AG09319 (cell line): Measurements from ENCODE around the gene CRYBG2.
"Not testable (repeated sequence)": the region's sequence is repeated elsewhere in the genome, so short reads cannot be mapped to it uniquely, and the experiment has no call there.

Source experiments
- DNase-seq: peaks from one replicate; pipeline ENCODE4 v3.0.0-alpha.2; 2010; ENCODE audit warnings: low read depth; ENCODE audit errors: extremely low read depth
- TF ChIP-seq, protein P1 (sequence below): IDR thresholded peaks from 2 replicates; pipeline ENCODE4 v1.5.1; 2011; ENCODE audit warnings: low read depth, mild to moderate bottlenecking, inconsistent platforms, low read length, moderate library complexity

The CRYBG2 gene

DNA sequence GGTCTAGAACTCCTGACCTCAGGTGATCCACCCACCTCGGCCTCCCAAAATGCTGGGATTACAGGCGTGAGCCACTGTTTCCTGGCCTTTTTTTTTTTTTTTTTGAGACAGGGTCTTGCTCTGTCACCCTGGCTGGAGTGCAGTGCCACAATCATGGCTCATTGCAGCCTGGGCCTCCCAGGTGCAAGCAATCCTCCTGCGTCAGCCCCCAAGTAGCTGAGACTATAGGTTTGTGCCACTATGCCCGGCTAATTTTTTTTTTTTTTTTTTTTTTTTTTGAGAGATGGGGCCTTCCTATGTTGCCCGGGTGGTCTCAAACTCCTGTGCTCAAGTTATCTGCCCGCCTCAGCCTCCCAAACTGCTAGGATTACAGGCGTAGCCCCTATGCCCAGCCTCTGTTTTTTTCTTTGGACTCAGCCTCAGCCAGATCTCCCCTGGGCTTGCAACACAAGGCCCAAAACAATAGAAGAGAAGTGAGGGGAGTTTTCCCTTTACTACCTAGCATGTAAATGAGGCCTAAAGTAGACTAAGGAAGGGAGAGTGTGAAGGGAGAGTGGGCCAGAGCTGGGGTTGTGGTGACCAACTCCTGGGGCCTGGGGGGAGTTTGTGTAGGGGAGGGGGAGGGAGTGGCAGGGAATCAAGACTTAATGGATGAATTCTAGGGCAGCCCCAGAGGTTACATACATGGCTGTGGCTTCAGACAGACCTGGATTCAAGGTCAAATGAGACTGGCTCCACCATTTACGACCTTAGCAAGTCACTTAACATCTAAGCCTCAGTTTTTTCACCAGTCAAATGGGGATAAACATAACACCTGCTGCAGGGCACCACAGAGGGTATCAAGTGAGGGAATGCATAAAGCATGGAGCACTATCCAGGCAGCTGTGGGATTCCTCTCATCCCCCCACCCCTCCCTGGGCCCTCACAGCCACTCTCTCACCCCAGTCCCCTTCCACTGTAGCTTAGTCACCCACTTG, 37.8 kb downstream of the CRYBG2 start:
- no peak for DNase-seq
- TF ChIP-seq, protein P1, sequence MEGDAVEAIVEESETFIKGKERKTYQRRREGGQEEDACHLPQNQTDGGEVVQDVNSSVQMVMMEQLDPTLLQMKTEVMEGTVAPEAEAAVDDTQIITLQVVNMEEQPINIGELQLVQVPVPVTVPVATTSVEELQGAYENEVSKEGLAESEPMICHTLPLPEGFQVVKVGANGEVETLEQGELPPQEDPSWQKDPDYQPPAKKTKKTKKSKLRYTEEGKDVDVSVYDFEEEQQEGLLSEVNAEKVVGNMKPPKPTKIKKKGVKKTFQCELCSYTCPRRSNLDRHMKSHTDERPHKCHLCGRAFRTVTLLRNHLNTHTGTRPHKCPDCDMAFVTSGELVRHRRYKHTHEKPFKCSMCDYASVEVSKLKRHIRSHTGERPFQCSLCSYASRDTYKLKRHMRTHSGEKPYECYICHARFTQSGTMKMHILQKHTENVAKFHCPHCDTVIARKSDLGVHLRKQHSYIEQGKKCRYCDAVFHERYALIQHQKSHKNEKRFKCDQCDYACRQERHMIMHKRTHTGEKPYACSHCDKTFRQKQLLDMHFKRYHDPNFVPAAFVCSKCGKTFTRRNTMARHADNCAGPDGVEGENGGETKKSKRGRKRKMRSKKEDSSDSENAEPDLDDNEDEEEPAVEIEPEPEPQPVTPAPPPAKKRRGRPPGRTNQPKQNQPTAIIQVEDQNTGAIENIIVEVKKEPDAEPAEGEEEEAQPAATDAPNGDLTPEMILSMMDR, result no peak

DNA sequence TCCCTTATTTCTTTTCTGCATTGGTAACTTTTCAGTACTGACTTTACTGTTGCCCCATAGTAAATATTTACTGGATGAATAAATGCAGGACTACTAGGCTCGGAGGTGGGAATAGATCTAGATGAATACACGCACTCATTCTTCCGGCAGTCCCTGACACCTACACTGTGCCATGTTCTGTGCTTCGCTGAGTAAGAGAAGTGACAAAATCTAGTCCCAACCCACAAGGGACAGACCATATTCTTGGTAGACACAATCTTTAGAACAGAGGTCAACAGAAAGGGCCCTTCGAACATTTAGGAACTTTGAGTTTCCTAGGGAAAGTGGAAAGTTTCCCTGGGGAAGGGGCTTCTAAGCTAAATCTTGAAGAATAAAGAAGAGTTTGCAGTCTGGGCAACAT, 39.4 kb downstream of the CRYBG2 start:
- TF ChIP-seq, protein P1, result no peak

DNA sequence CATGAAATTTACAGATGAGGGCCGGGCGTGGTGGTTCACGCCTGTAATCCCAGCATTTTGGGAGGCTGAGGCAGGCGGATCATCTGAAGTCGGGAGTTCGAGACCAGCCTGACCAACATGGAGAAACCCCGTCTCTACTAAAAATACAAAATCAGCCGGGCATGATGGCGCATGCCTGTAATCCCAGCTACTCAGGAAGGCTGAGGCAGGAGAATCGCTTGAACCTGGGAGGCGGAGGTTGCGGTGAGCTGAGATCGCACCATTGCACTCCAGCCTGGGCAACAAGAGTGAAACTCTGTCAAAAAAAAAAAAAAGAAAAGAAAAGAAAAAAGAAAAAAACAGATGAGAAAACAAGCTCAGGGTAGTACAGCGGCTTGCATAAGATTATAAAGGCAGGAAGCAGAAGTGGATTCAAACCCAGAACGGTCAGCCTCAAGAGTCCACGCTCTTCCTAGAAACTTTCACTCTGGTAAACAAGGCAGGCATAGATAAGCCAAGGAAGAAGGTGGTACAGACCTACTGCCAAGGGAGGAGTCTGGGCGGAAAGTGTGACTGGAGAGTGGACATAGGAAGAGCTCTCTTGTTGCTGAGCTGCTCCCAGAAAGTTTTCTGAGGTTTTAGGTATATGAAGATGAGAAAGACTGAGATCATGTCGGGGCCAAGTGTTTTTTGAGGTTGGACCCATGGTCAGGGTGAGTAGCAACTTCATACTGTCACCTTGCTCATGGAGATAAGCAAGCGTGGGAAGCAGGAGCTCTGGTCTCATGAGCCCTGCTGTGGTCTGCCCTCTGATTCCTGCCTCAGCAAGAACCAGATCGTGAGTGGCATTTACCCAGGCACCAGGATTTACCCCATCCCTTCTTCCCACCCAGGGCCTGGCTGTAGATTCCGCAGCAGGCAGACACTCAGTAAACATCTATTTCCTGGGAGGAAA, 45.7 kb downstream of the CRYBG2 start:
- not testable (repeated sequence) for DNase-seq

More for the DNA sequence above, 39.4 kb downstream of the CRYBG2 start:
- no peak for DNase-seq

DNA sequence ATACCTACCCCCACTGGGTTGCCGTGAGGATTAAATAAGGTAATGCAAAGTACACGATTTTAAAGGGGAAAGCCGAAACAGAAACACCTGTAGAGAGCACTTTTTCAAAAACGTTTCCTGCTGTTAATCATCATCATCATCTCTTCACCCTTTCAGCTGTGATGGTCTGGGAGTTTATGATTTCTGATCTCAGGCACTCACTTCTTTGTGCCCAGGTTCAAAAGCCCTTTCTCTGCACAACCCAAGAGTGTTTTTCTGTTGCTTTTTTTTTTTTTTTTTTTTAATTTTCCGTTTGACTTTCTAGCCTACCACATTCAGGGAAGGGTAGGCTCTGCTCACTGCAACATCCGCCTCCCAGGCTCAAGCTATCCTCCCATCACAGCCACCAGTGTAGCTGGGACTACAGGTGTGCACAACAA, 46.6 kb downstream of the CRYBG2 start:
- TF ChIP-seq, protein P1, result no peak

DNA sequence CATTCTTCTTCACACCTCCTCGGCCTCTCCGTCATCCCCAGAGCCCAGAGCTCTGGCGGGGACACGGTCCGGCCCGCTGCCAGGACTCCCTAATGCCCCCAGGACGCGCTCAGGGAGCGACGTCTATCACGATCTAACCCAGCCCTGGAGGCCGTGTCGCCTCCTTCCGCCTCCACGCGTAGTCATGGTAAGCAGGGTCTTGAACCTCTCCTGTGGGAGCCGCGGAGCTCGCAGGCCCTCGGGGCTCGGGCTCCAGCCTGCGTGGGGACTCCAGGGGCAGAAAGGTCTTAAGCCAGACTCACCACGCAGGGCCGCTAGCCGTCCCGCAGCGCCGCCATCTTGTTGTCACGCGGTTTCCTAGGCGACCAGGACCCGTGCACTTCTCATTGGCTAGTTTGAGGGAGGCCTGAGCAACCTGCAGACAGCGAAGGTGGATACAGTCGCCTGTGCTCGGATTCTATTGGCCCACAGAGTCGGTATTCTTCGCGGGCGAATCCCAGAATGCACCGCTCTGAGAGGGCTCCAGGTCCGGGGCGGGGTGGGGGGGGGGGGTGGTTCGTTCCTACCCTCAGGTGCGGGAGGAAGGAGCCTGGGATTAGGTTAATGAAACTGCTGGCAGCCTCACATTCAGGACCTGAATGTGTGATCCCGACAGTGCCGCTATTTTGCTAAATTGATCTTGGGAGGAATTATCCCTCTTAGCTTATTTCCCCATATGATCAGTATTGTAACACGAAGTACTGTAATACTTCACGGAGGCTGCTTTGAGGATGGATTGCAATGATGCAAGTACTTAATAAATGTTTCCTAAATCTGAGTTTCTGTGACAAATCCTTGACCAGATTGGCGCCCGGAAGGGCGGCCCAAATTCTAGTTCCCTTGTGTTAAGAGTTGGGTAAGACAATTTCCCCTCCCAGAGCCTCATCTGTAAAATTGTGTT, 47.4 kb downstream of the CRYBG2 start, which contains the start of gene UBXN11:
Gene UBXN11, minus strand, starts transcription at position 347 of the 940 bp plus-strand sequence. CDS start 3,753 bp downstream, outside the sequence.
- TF ChIP-seq, protein P1, result no peak
- DNase-seq, result peak; percentile 71

More for the DNA sequence above, 46.6 kb downstream of the CRYBG2 start:
- DNase-seq, result no peak

DNA sequence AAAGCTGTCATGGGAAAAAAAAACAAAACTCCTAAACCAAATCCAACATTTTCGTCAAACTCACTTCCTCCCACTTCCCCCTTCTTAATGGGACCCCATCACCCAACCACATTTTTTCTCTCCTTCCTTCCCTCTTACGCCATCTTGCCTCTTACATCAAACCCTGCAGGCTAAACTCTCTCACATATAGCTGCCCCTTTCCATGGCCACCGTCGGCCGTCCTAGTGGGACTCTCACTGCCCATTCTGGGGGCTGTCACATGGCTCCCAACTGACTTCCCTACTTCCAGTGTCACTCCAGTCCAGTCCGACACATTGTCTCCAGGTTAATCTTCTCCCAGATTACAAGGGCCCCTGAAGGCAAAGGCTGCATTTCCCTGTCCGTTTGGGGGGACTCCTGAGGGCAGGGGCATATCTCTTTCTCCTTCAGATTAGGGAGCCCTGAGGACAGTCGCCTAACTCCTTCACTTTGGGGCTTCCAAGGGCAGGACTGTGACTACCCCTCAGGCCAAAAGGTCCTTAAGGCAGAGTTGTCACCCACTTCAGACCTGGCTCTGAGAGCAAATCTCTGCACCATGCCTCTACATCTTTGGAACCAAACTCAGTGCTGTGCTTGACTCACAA, 48.2 kb downstream of the CRYBG2 start:
- TF ChIP-seq, protein P1, result no peak
- no peak for DNase-seq
